Smooth muscle cell (in vitro differentiated cells): Measurements from ENCODE around the gene SHROOM3. TPM values are rescaled to one million over a fixed set of nuclear protein-coding genes. Genes with fewer than 3 reads are reported as not detected.
"Not testable (repeated sequence)": the region's sequence is repeated elsewhere in the genome, so short reads cannot be mapped to it uniquely, and the experiment has no call there.

Source experiments
- DNase-seq: peaks from one replicate; lab custom pipeline; 2025; ENCODE audit not compliant: unreplicated experiment; lab: John Stamatoyannopoulos, UW
- H2AFZ ChIP-seq: fragments of 200-600 bp; sonication (generic); 2 replicates; pipeline ENCODE4 v1.6.0; 2016; ENCODE audit warnings: antibody characterized with exemption, low read depth, mild to moderate bottlenecking
- H3F3A ChIP-seq: fragments of 200-600 bp; sonication (generic); 2 replicates; pipeline ENCODE4 v1.6.0; 2017; ENCODE audit warnings: antibody characterized with exemption, low read depth
- H3K27ac ChIP-seq: fragments of 200-600 bp; sonication (generic); 2 replicates; pipeline ENCODE4 v1.5.1; 2016; ENCODE audit warnings: low read depth, mild to moderate bottlenecking
- H3K27me3 ChIP-seq: fragments of 200-600 bp; sonication (generic); 2 replicates; pipeline ENCODE4 v1.6.1; 2016; ENCODE audit warnings: low read depth, mild to moderate bottlenecking
- H3K36me3 ChIP-seq: fragments of 200-600 bp; sonication (generic); 2 replicates; pipeline ENCODE4 v1.5.1; 2016; ENCODE audit warnings: low read depth
- H3K4me1 ChIP-seq: fragments of 200-600 bp; sonication (generic); 2 replicates; pipeline ENCODE4 v1.5.1; 2016; ENCODE audit warnings: low read depth
- H3K4me2 ChIP-seq: fragments of 200-600 bp; sonication (generic); 2 replicates; pipeline ENCODE4 v1.6.0; 2016; ENCODE audit warnings: mild to moderate bottlenecking
- H3K4me3 ChIP-seq: fragments of 200-600 bp; sonication (generic); 2 replicates; pipeline ENCODE4 v1.5.1; 2016; ENCODE audit warnings: mild to moderate bottlenecking
- H3K79me2 ChIP-seq: fragments of 200-600 bp; sonication (generic); 2 replicates; pipeline ENCODE4 v1.6.0; 2016; ENCODE audit warnings: low read depth, mild to moderate bottlenecking
- H3K9ac ChIP-seq: fragments of 200-600 bp; sonication (generic); 2 replicates; pipeline ENCODE4 v1.6.0; 2016; ENCODE audit warnings: low read depth
- H3K9me3 ChIP-seq: fragments of 200-600 bp; sonication (generic); replicated peaks from 2 replicates; pipeline ENCODE4 v1.5.1; 2016; ENCODE audit warnings: low read depth
- H4K20me1 ChIP-seq: fragments of 200-600 bp; sonication (generic); 2 replicates; pipeline ENCODE4 v1.6.0; 2016; ENCODE audit warnings: low read depth
- WGBS: methylation state at CpG from one replicate; pipeline ENCODE4 v1.1.7; 2016; ENCODE audit warnings: low lambda C conversion rate; 5-methylcytosine and 5-hydroxymethylcytosine counted together
- polyA plus RNA-seq: library from polyadenylated mRNA; unstranded; fragments of >200 nt; fragmentation: Nextera tagmentation; extraction: Ambion mirVana; gene quantifications from 2 replicates; pipeline ENCODE4 v1.2.1, GENCODE V29; 2016
- total RNA-seq: library from RNA; depleted of rRNA; stranded (reverse); fragments of >200 nt; gene quantifications from 2 replicates; pipeline ENCODE4 v1.2.3, GENCODE V29; 2014
- TF ChIP-seq, protein P1 (sequence below): fragments of 200-600 bp; sonication (generic); IDR thresholded peaks from 2 replicates; pipeline ENCODE4 v1.5.1; 2017; ENCODE audit warnings: borderline replicate concordance, mild to moderate bottlenecking, antibody characterized with exemption; ENCODE audit not compliant: insufficient read depth, poor library complexity, severe bottlenecking

The SHROOM3 gene
- total and polyA plus RNA-seq, 2 experiments from 2014 or later, result 10.0 to 31.9 TPM

GRCh38 chr4:76718831-76719230 is 283.8 kb downstream of the SHROOM3 start:
- H3K4me1 ChIP-seq, result peaks cover 23% of the 10 kb centered on the region
- no peaks in the 10 kb centered on the region for H3K27me3 ChIP-seq
- no peak for DNase-seq
- TF ChIP-seq, protein P1, sequence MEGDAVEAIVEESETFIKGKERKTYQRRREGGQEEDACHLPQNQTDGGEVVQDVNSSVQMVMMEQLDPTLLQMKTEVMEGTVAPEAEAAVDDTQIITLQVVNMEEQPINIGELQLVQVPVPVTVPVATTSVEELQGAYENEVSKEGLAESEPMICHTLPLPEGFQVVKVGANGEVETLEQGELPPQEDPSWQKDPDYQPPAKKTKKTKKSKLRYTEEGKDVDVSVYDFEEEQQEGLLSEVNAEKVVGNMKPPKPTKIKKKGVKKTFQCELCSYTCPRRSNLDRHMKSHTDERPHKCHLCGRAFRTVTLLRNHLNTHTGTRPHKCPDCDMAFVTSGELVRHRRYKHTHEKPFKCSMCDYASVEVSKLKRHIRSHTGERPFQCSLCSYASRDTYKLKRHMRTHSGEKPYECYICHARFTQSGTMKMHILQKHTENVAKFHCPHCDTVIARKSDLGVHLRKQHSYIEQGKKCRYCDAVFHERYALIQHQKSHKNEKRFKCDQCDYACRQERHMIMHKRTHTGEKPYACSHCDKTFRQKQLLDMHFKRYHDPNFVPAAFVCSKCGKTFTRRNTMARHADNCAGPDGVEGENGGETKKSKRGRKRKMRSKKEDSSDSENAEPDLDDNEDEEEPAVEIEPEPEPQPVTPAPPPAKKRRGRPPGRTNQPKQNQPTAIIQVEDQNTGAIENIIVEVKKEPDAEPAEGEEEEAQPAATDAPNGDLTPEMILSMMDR, result no peak
- no peaks in the 10 kb centered on the region for H3K9me3 ChIP-seq
- no peaks in the 10 kb centered on the region for H3F3A ChIP-seq
- H4K20me1 ChIP-seq, result no peaks in the 10 kb centered on the region
- H3K79me2 ChIP-seq, result peaks cover 41% of the 10 kb centered on the region
- no peaks in the 10 kb centered on the region for H3K36me3 ChIP-seq
- H3K4me2 ChIP-seq, result no peak overlapping the region
- WGBS, result 86% methylated on average over 1 of the region's 1 CpG
- no peak overlapping the region for H2AFZ ChIP-seq
- H3K27ac ChIP-seq, result no peak overlapping the region
- H3K4me3 ChIP-seq, result no peak overlapping the region
- no peak overlapping the region for H3K9ac ChIP-seq

DNA sequence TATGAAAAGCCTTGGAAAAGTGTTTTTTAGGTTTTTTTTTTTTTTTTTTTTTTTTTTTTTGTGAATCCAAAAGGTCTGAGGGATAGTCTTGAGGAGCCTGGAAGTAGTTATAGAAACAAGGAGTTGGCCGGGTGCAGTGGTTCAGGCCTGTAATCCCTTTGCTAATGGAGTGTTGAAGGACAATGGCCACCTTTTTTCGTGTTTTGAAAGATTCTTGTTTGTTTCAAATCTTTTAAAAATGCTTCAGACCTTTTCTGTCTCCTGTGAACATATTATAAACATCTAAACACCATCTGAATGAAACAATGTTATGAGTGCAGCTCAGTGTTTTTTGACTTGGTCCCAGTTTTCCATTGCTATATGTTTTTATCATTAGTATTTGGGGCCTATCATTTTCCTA is 285.1 kb downstream of the SHROOM3 start:
- H3K79me2 ChIP-seq, result peaks cover 31% of the 10 kb centered on the region
- 77% methylated on average over 2 of the region's 2 CpGs for WGBS

GRCh38 chr4:76722146-76722545 is 287.1 kb downstream of the SHROOM3 start:
- not testable (repeated sequence) for H3K36me3 ChIP-seq, H3F3A ChIP-seq, H3K9me3 ChIP-seq, H3K27ac ChIP-seq, DNase-seq, H3K27me3 ChIP-seq, H3K4me2 ChIP-seq, H4K20me1 ChIP-seq, H3K4me3 ChIP-seq, H2AFZ ChIP-seq, H3K9ac ChIP-seq
- Histone ChIP-seq H3K4me1 (peaks cover 36% of the 10 kb centered on the region), H3K79me2 (peaks cover 26% of the 10 kb centered on the region)
- 97% methylated on average over 2 of the region's 2 CpGs for WGBS

More for the DNA sequence above, 285.1 kb downstream of the SHROOM3 start:
- TF ChIP-seq, protein P1, result no peak
- Histone ChIP-seq H4K20me1 (no peaks in the 10 kb centered on the region), H3F3A (no peaks in the 10 kb centered on the region), H3K27me3 (no peaks in the 10 kb centered on the region), H3K4me3 (no peak overlapping the region), H2AFZ (no peak overlapping the region), H3K4me1 (peaks cover 34% of the 10 kb centered on the region), H3K9ac (no peak overlapping the region), H3K9me3 (no peaks in the 10 kb centered on the region), H3K27ac (peak overlapping the region; percentile 16), H3K36me3 (no peaks in the 10 kb centered on the region), H3K4me2 (no peak overlapping the region)
- no peak for DNase-seq

- Histone ChIP-seq H3K4me3 (no peak overlapping the region), H3K27ac (peak overlapping the region; percentile 61), H3K9ac (peak overlapping the region; percentile 5), H3K27me3 (no peaks in the 10 kb centered on the region), H2AFZ (no peak overlapping the region), H3K36me3 (no peaks in the 10 kb centered on the region), H3K9me3 (no peaks in the 10 kb centered on the region), H3K79me2 (peaks cover 19% of the 10 kb centered on the region), H3K4me2 (peak overlapping the region; percentile 56), H3F3A (no peaks in the 10 kb centered on the region), H4K20me1 (no peaks in the 10 kb centered on the region), H3K4me1 (peaks cover 36% of the 10 kb centered on the region)
- TF ChIP-seq, protein P1, result no peak
- 95% methylated on average over 4 of the region's 4 CpGs for WGBS
- DNase-seq, result no peak
Measured at GRCh38 chr4:76722838-76723237, 287.8 kb downstream of the SHROOM3 start.
